Measurements from ENCODE around the gene SEMA4B. TPM values are rescaled to one million over a fixed set of nuclear protein-coding genes. Genes with fewer than 3 reads are reported as not detected.

The SEMA4B gene
- polyA plus RNA-seq, 3 donors, result 13.2 to 65.0 (median 22.0) TPM

DNA sequence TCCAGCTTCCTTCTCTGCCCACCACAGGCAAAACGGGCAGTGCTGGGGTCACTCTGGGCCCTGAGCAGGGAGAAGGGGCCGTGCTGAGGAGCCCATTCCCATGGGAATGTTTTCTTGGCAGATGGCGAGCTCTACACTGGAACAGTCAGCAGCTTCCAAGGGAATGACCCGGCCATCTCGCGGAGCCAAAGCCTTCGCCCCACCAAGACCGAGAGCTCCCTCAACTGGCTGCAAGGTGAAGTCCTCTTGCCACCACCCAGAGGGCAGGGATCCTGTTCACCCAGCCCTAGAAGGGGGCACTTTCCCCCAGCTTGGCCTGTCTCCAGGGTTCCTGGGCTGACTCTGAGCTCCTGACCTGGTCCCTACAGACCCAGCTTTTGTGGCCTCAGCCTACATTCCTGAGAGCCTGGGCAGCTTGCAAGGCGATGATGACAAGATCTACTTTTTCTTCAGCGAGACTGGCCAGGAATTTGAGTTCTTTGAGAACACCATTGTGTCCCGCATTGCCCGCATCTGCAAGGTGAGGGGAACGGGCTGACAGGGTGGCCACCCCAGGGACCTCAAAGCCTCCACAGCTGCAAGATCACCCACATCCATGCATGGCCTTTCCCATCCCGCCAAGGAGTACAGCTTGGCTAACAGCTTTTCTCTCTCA lies 20.2 kb downstream of the SEMA4B start:
- Mint-ChIP-seq H3K36me3 (peaks cover 71 to 93% of the 10 kb centered on the region in 2 donors), H3K9me3 (no peaks in the 10 kb centered on the region), H3K4me1 (peaks cover 3% of the 10 kb centered on the region), H3K27ac (peak overlapping the region in 1 of 7 donors; percentile 35), H3K27me3 (ENCODE audit: low read depth in 3 of 3) (peaks cover 0 to 2% (median 0%) of the 10 kb centered on the region in 3 donors), H3K4me3 (no peak overlapping the region)
- Histone ChIP-seq H4K20me1 (ENCODE audit: insufficient read depth, low read length) (peaks cover 76% of the 10 kb centered on the region), H2AFZ (ENCODE audit: insufficient read depth, low read depth, low read length, poor library complexity, severe bottlenecking) (no peak overlapping the region), H3K4me1 (ENCODE audit: control insufficient read depth in 1 of 2, insufficient read depth in 2 of 2, low read length in 2 of 2) (no peaks in the 10 kb centered on the region), H3K27ac (ENCODE audit: low read depth in 1 of 2, low read length in 2 of 2) (no peak overlapping the region), H3K79me2 (ENCODE audit: insufficient read depth, low read length) (peaks cover 14% of the 10 kb centered on the region), H3K9ac (ENCODE audit: insufficient read depth, low read length, poor library complexity, severe bottlenecking) (no peak overlapping the region), H3K27me3 (ENCODE audit: control insufficient read depth in 2 of 2, insufficient read depth in 2 of 2, low read length in 2 of 2) (no peaks in the 10 kb centered on the region), H3K4me3 (replicated peaks in 1 of 3; ENCODE audit: low read depth in 2 of 3, low read length in 3 of 3) (no peak overlapping the region), H3K4me2 (replicated peaks; ENCODE audit: extremely low read depth, low read length, poor library complexity, severe bottlenecking) (no peak overlapping the region), H3K36me3 (replicated peaks in 1 of 2; ENCODE audit: control insufficient read depth in 1 of 2, insufficient read depth in 2 of 2, low read length in 2 of 2) (peaks cover 80 to 91% of the 10 kb centered on the region in 2 donors), H3K9me3 (replicated peaks in 1 of 2; ENCODE audit: control insufficient read depth in 1 of 2, insufficient read depth in 1 of 2, low read length in 2 of 2) (no peaks in the 10 kb centered on the region)
- WGBS (ENCODE audit: insufficient coverage), result 78% methylated on average over 13 of the region's 14 CpGs
- peak in 1 of 3 donors; percentile 48 for DNase-seq
- TF ChIP-seq, protein P1, sequence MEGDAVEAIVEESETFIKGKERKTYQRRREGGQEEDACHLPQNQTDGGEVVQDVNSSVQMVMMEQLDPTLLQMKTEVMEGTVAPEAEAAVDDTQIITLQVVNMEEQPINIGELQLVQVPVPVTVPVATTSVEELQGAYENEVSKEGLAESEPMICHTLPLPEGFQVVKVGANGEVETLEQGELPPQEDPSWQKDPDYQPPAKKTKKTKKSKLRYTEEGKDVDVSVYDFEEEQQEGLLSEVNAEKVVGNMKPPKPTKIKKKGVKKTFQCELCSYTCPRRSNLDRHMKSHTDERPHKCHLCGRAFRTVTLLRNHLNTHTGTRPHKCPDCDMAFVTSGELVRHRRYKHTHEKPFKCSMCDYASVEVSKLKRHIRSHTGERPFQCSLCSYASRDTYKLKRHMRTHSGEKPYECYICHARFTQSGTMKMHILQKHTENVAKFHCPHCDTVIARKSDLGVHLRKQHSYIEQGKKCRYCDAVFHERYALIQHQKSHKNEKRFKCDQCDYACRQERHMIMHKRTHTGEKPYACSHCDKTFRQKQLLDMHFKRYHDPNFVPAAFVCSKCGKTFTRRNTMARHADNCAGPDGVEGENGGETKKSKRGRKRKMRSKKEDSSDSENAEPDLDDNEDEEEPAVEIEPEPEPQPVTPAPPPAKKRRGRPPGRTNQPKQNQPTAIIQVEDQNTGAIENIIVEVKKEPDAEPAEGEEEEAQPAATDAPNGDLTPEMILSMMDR (IDR thresholded peaks at IDR 0.05), result peak; percentile 56
- intact Hi-C loops (cut with micrococcal nuclease), result no loop called here

DNA sequence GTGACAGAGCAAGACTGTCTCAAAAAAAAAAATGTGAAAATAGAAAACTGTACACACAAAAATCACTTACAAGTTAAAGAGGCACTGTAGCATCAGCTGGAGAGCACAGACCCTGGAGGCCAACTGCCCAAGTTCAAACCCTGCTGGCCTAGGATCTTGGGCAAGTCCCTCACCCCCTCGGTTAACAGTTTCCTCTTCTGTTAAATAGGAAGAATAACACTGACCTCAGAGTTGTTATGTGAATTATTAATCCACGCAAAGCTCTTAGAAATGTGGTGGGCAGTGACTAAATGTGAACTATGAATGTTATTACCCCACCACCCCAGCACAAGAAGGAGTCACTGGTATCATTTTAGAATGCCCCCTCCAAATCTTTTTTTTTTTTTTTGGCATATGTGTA lies 21.4 kb downstream of the SEMA4B start:
- no peaks in the 10 kb centered on the region for H3K27me3 ChIP-seq (ENCODE audit: control insufficient read depth in 2 of 2, insufficient read depth in 2 of 2, low read length in 2 of 2)
- peak overlapping the region in 1 of 7 donors; percentile 40 for H3K27ac Mint-ChIP-seq
- H4K20me1 ChIP-seq (ENCODE audit: insufficient read depth, low read length), result peaks cover 72% of the 10 kb centered on the region
- peaks cover 0 to 2% (median 0%) of the 10 kb centered on the region in 3 donors for H3K27me3 Mint-ChIP-seq (ENCODE audit: low read depth in 3 of 3)
- H3K9me3 ChIP-seq (replicated peaks in 1 of 2; ENCODE audit: control insufficient read depth in 1 of 2, insufficient read depth in 1 of 2, low read length in 2 of 2), result no peaks in the 10 kb centered on the region
- no peak overlapping the region for H3K9ac ChIP-seq (ENCODE audit: insufficient read depth, low read length, poor library complexity, severe bottlenecking)
- peaks cover 74 to 94% of the 10 kb centered on the region in 2 donors for H3K36me3 Mint-ChIP-seq
- no CpG with 5 or more reads among the region's 2 CpGs for whole genome bisulfite sequencing (ENCODE audit: insufficient coverage)
- H3K4me2 ChIP-seq (replicated peaks; ENCODE audit: extremely low read depth, low read length, poor library complexity, severe bottlenecking), result no peak overlapping the region
- peaks cover 3% of the 10 kb centered on the region for H3K4me1 Mint-ChIP-seq
- no peak overlapping the region for H2AFZ ChIP-seq (ENCODE audit: insufficient read depth, low read depth, low read length, poor library complexity, severe bottlenecking)
- no peak for DNase-seq
- peaks cover 82 to 91% of the 10 kb centered on the region in 2 donors for H3K36me3 ChIP-seq (replicated peaks in 1 of 2; ENCODE audit: control insufficient read depth in 1 of 2, insufficient read depth in 2 of 2, low read length in 2 of 2)
- no peak overlapping the region for H3K4me3 Mint-ChIP-seq
- intact Hi-C loops (cut with micrococcal nuclease), result no loop called here
- no peaks in the 10 kb centered on the region for H3K9me3 Mint-ChIP-seq
- no peak overlapping the region for H3K4me3 ChIP-seq (replicated peaks in 1 of 3; ENCODE audit: low read depth in 2 of 3, low read length in 3 of 3)
- H3K79me2 ChIP-seq (ENCODE audit: insufficient read depth, low read length), result peaks cover 8% of the 10 kb centered on the region
- TF ChIP-seq, protein P1 (IDR thresholded peaks at IDR 0.05), result no peak
- no peaks in the 10 kb centered on the region for H3K4me1 ChIP-seq (ENCODE audit: control insufficient read depth in 1 of 2, insufficient read depth in 2 of 2, low read length in 2 of 2)
- no peak overlapping the region for H3K27ac ChIP-seq (ENCODE audit: low read depth in 1 of 2, low read length in 2 of 2)
